ENCODE data around the gene ICAM1. TPM values are rescaled to one million over a fixed set of nuclear protein-coding genes. Genes with fewer than 3 reads are reported as not detected.

ICAM1 gene
- polyA plus RNA-seq, 4 donors = 6.1 to 7.5 (median 6.6) TPM

- DNase-seq (ENCODE audit: low read depth in 4 of 4, low spot score in 3 of 4) = no peak
Measured at GRCh38 chr19:10291554-10292205, 20.8 kb downstream of the ICAM1 start.

GRCh38 chr19:10292206-10292788 lies 21.4 kb downstream of the ICAM1 start:
- no peak for DNase-seq (ENCODE audit: low read depth in 4 of 4, low spot score in 3 of 4)

GRCh38 chr19:10292789-10293636 lies 22.1 kb downstream of the ICAM1 start:
- DNase-seq (ENCODE audit: low read depth in 4 of 4, low spot score in 3 of 4) = no peak

- DNase-seq (ENCODE audit: low read depth in 4 of 4, low spot score in 3 of 4) = no peak
Measured at GRCh38 chr19:10293637-10294367, 22.9 kb downstream of the ICAM1 start.

GRCh38 chr19:10294368-10294697 lies 23.4 kb downstream of the ICAM1 start:
- DNase-seq (ENCODE audit: low read depth in 4 of 4, low spot score in 3 of 4) = no peak

GRCh38 chr19:10295305-10295846 lies 24.5 kb downstream of the ICAM1 start:
- no peak for DNase-seq (ENCODE audit: low read depth in 4 of 4, low spot score in 3 of 4)

- no peak for DNase-seq (ENCODE audit: low read depth in 4 of 4, low spot score in 3 of 4)
Measured at GRCh38 chr19:10295847-10296591, 25.1 kb downstream of the ICAM1 start.

- DNase-seq (ENCODE audit: low read depth in 4 of 4, low spot score in 3 of 4) = no peak
Measured at GRCh38 chr19:10299545-10300458, 28.9 kb downstream of the ICAM1 start.

- no peak for DNase-seq (ENCODE audit: low read depth in 4 of 4, low spot score in 3 of 4)
Measured at GRCh38 chr19:10305139-10305806, 34.4 kb downstream of the ICAM1 start.

- no peak for DNase-seq (ENCODE audit: low read depth in 4 of 4, low spot score in 3 of 4)
Measured at GRCh38 chr19:10306327-10306726, 35.4 kb downstream of the ICAM1 start.

GRCh38 chr19:10309423-10309822 lies 38.5 kb downstream of the ICAM1 start, which contains the start of gene ZGLP1:
TSS of gene ZGLP1 (minus strand) at chr19:10309815.
- no peak for DNase-seq (ENCODE audit: low read depth in 4 of 4, low spot score in 3 of 4)

- DNase-seq (ENCODE audit: low read depth in 4 of 4, low spot score in 3 of 4) = peak in 1 of 4 donors; percentile 75
Measured at GRCh38 chr19:10315335-10316214, 44.7 kb downstream of the ICAM1 start, which contains the start of gene FDX2. TSS of gene FDX2 (minus strand) at chr19:10316015. CDS start at chr19:10315996, 19 bp downstream.

GRCh38 chr19:10316229-10317044 lies 45.5 kb downstream of the ICAM1 start:
- no peak for DNase-seq (ENCODE audit: low read depth in 4 of 4, low spot score in 3 of 4)

- DNase-seq (ENCODE audit: low read depth in 4 of 4, low spot score in 3 of 4) = no peak
Measured at GRCh38 chr19:10317045-10317856, 46.3 kb downstream of the ICAM1 start.

- DNase-seq (ENCODE audit: low read depth in 4 of 4, low spot score in 3 of 4) = no peak
Measured at GRCh38 chr19:10317857-10318462, 47.0 kb downstream of the ICAM1 start.
